HG02798 (cell line): ENCODE measurements around the gene SLC23A2.

Experiments
- ATAC-seq: cut with Tn5 transposase; IDR thresholded peaks from one replicate; pipeline ENCODE4 v1.9.1; 2021; ENCODE audit warnings: mild to moderate bottlenecking; ENCODE audit not compliant: unreplicated experiment, poor library complexity

SLC23A2 gene

DNA sequence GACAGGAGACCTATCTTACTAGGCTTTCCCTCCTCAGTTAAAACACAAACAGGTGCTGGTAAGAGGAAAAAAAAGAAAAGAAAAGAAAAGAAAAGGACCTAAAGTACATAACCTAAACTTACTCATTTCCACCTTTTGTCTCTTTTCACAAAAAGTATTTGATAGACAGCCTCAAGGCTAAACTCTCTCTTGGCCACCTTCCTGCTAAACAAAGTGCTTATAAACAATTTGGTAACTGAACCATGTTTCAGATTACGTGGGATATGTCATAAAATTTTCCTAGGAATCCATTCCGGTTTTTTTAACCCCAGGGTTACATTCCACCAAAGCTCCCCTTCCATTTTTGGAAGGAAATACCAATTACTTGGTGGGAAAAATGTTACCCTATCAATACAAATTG is 170.6 kb downstream of the SLC23A2 start:
- no peak for ATAC-seq

GRCh38 chr20:4830259-4830658 is 171.1 kb downstream of the SLC23A2 start:
- no peak for ATAC-seq

DNA sequence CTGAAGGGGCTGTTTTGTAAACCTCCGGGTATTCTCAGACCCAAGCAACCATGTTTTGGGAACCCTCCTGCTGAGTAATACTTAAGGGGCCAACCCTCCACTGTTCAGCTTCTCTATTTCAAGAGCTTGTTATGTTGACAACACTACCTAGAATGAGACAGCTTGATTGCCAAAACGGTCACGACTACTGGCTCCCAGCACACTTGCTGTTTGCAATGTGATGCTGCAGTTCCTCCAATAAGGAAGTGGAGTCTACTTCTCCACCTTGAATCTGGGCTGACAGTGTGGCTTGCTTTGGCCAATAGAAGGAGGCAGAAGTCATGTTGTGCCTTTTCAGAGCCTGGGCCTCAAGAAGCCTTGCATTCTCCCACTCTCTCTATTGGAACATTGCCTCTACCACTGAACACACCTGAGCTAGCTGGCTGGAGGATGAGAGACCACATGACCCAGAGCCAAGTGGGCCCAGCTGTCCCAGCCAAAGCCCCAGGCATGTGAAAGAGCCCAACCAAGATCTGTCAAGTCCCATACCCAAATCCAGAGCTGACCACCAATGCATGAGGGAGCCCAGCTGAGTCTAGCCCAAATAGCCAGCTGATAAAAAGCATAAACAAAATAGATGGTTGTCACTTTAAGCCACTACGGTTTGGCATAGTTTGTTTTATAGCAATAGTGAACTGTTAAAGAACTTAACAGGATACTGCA is 171.6 kb downstream of the SLC23A2 start:
- no peak for ATAC-seq

DNA sequence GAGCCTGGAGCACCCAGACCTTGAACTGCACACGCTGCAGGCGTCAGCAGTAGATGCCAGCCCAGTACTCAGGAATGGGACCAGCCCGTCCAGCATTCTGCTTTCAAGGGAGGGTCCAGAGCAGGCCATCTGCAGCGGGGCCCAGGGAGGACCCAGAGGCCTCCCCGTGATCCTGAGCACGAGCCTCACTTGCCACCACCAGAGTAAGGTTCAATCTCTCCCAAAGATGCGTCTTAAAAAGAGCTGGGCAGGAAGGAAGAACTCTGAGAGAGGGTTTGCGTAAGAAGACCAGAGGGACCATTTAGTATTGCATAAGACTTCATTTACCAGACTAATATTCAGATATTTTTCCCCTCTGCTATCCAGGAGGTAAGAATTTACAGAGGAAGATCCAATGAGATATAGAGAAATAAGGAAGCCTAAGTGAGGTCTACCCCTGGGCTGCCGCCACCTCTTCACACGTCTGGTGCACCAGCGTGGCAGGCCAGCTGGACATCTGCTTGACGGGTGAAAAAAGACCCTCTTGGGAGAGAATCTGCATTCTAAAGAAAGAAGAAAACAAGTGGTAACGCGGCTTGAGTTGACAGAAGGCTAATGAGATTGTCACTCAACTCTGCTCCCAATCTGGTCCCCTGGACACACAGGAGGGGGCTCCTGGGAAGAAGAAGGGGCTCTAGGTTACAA is 172.3 kb downstream of the SLC23A2 start:
- no peak for ATAC-seq

- ATAC-seq, result no peak
Measured at GRCh38 chr20:4821590-4821989, 179.7 kb downstream of the SLC23A2 start.

- no peak for ATAC-seq
Measured at GRCh38 chr20:4820806-4821518, 180.3 kb downstream of the SLC23A2 start.

DNA sequence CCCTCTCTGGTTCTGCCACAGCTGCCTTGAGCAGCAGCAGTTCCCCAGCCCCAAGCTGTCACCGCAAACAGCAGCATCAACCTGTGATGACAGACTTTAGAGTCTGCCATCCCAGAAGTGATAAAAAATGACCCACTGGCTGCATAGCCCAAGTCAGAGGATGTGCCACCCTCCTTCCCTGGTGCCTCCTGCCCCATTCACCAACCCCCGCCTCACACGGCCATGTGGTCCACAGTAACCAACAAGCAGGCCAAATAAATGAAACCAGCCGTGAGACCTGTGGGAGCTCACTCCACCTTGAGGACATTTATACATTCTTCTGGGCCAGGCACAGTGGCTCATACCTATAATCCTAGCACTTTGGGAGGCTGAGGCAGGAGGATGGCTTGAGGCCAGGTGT is 181.4 kb downstream of the SLC23A2 start:
- ATAC-seq, result no peak

DNA sequence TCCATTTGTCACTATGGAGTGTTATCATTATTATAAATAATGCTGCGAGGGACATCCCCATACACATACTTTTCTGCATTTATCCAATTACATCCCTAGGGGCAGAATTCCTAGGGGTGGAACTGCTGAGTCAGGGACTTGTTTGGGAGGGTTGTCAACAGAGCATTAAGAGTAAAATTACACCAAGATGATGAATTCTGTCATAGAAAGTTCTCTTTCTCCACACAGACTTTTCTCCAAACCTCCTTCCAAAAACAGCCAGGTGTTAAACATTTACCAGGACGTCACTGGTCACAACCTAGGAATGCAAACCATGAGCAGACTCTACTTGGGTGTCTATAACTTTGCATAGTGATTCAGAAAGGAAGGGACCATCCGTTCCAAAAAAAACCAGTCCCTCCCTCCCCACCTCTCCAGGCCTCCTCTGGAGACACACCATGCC is 184.1 kb downstream of the SLC23A2 start:
- ATAC-seq, result no peak

DNA sequence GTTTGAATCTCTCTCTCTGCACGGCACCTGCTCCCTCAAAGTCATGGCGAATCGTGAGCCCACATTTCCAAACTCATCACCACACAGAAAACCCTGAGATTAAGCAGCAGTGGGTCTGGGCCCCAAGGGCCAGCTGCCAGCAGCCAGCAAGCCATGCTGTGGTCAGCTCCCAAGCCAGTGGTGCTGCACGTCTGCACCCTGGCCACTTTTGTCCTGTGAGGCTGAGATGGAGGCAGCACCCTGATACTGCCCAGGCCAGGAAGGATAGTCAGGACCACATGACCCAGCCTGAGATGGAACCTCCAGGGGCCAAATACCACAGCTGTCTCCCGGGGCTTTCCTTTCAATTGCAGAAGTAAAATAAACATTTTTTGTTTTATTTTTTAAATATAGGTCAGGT is 185.7 kb downstream of the SLC23A2 start:
- ATAC-seq, result no peak

- peak; percentile 50 for ATAC-seq
Measured at GRCh38 chr20:4814696-4815252, 186.5 kb downstream of the SLC23A2 start.

DNA sequence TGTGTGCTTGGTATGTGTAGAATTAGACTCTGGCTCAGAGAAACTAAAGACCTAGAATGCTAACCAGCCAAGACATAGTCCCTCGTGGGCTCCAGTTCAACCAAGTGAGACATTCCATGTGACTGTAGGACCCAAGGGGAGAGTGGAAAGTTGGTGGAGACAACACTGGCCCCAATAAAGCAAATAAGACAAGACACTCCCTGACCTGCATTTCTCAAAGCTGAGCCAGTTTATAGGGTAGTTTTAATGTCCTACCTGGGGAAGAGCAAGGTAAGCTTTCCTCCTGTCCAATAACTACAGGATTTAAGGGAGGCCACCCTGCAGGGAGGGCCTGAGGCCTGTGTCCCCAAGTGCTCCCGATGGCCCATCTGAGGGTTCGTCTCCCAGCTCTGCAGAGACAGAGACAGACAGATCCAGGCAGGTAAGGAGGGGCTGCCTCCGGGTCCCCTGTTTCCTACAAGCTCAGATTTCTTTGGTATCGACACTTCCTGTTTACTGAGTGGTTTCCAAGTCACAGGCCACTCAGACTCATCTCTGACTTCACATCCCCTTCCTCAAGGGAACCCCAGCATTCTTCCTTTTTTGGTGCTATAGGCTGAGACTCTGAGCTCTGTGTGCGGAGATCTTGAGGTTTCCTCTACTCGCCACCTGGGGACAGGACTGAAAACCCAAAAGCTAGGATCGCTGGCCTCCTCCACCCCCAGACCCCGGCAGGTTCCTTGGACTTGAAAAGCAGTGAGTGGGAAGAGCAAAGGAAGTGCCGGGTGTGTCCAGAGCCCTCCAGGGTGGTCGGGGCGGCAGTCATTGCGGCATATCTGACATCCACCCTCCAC is 187.2 kb downstream of the SLC23A2 start:
- peak; percentile 38 for ATAC-seq

DNA sequence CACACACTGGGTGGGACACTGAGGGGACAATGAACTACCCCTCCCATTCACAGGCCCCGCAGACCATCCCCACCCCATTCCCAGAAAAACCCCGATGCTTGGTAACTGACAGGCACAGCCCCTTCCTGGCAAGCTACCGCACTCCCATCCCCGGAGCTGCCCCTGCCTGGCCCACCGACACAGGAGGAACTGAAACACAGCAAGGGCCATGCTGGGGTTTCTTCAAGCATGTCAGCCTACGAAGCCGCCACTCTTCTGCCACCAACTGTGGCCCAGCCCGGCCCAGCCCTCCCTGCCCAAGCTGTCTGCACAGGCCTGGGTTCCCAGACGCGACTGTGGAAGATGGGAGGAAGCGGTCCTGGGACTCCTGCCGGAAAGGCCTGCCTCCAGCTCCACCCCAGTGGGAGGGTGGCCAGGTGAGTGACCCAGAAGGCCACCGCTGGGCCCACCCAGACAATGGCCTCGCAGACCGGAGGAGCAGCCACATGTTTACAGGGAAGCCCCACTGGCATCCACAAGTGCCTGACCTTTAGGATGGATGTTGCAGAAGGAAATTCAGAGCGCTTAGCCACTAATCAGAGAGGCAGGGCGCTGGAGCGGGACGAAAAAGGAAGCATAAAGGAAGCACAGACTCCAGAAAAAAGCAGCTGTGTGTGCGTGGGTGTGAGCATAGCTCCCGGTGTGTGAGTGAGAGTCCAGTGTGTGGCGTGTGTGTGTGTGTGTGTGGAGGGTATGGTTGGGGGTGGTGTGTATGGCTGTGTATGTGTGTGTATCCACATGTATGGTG is 188.0 kb downstream of the SLC23A2 start:
- peak; percentile 32 for ATAC-seq

GRCh38 chr20:4812641-4813075 is 188.7 kb downstream of the SLC23A2 start:
- peak; percentile 22 for ATAC-seq

GRCh38 chr20:4812216-4812615 is 189.1 kb downstream of the SLC23A2 start:
- ATAC-seq, result no peak

- ATAC-seq, result no peak
Measured at GRCh38 chr20:4811661-4812181, 189.6 kb downstream of the SLC23A2 start.

- ATAC-seq, result no peak
Measured at GRCh38 chr20:4811257-4811656, 190.1 kb downstream of the SLC23A2 start.

GRCh38 chr20:4810426-4811019 is 190.8 kb downstream of the SLC23A2 start:
- no peak for ATAC-seq

DNA sequence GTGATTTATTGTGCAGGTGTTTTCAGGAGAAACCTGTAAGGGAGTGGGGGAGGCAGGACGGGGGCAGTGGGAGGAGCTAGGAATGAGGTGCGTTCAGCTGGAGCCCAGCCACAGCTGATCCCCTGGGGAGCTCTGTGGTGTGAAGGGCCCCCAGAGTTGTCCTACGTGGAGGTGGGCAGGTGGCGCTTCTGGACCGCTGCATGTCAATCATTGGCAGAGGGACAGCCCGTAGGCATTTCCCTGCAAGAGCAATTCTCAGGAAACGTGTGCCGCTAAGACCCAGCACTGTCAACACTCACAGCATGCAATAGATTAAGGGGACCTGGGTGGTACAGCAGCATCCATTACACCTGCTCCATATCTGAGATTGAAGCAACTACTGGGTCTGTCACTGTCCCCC is 191.6 kb downstream of the SLC23A2 start:
- ATAC-seq, result no peak

DNA sequence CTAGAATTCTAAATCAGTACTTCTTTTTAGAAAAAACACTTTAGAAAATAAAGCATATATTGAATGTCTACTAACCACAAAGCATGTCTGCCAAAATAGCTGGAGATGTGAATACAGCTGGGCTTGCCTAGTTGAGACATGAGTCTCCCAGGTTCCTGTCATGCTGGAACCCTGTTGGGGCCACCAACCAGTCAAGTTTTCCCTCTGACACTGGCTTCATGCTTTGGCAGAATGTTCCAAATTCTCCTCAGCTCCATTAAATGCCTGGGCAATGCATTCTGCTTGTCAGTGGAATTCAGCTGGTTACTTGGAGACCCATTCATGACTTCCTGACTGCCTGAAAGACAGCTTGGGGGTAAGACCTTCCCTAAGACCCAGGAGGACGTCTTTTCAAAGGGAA is 192.4 kb downstream of the SLC23A2 start:
- ATAC-seq, result no peak
